DOHH2 (cell line): ENCODE data around the gene ZNRF2.
"Not testable (repeated sequence)": the region's sequence is repeated elsewhere in the genome, so short reads cannot be mapped to it uniquely, and the experiment has no call there.

ENCODE experiments used
- CTCF ChIP-seq: fragments of 200-600 bp; sonication (generic); IDR thresholded peaks from one replicate; pipeline ENCODE4 v1.5.1; 2014; ENCODE audit warnings: antibody characterized with exemption, mild to moderate bottlenecking, low read depth, low read length; ENCODE audit not compliant: poor library complexity, severe bottlenecking
- EZH2phosphoT487 ChIP-seq: fragments of 200-600 bp; sonication (generic); IDR thresholded peaks from 2 replicates; pipeline ENCODE4 v1.6.1; 2017; ENCODE audit warnings: borderline replicate concordance, mild to moderate bottlenecking, antibody characterized with exemption, low read length, moderate library complexity, mixed read lengths

GRCh38 chr7:30289634-30290033, 5.2 kb downstream of the ZNRF2 start:
- TF ChIP-seq CTCF, EZH2phosphoT487: not testable (repeated sequence)
